Vagina (tissue), 2 donors: Measurements from ENCODE around the gene ANKRD36C.
"Not testable (repeated sequence)": the region's sequence is repeated elsewhere in the genome, so short reads cannot be mapped to it uniquely, and the experiment has no call there.

Experiments used
- CTCF ChIP-seq, 3 experiments: fragments of 450-650 bp in 2 of 3; fragments of 200-600 bp in 1 of 3; sonication (generic) in 1 of 3; IDR thresholded peaks; one replicate each; pipeline ENCODE4 v1.5.1; 2017 to 2019; ENCODE audit warnings: antibody characterized with exemption in 3 of 3, mild to moderate bottlenecking in 2 of 3, moderate library complexity in 2 of 3
- POLR2A ChIP-seq, 2 donors: fragments of 450-650 bp; IDR thresholded peaks; one replicate each; pipeline ENCODE4 v1.6.1; 2017; ENCODE audit warnings: antibody characterized with exemption in 2 of 2, mild to moderate bottlenecking in 2 of 2, moderate library complexity in 2 of 2

GRCh38 chr2:95894443-95894842 is 97.2 kb downstream of the ANKRD36C start:
- TF ChIP-seq CTCF, POLR2A (IDR thresholded peaks at IDR 0.05): not testable (repeated sequence)
